BJ (cell line): Measurements from ENCODE around the gene PCDHGB4. TPM values are rescaled to one million over a fixed set of nuclear protein-coding genes. Genes with fewer than 3 reads are reported as not detected.
"Not testable (repeated sequence)": the region's sequence is repeated elsewhere in the genome, so short reads cannot be mapped to it uniquely, and the experiment has no call there.

Experiments used
- CTCF ChIA-PET: fragments of 350-600 bp; formaldehyde crosslinking; extraction: SDS; loops from one replicate; lab custom pipeline; 2021; ENCODE audit warnings: antibody characterized with exemption, inconsistent platforms; lab: Yijun Ruan, JAX
- POLR2A ChIA-PET: fragments of 300-600 bp; sonication (Branson Sonifier 250); formaldehyde crosslinking; extraction: SDS; loops from one replicate; lab custom pipeline; 2021; ENCODE audit warnings: antibody characterized with exemption; lab: Charles Lee
- DNase-seq: peaks from one replicate; pipeline ENCODE4 v3.0.0-alpha.2; 2011; ENCODE audit warnings: low read depth
- H3K27me3 ChIP-seq: 2 replicates; pipeline ENCODE4 v1.6.0; 2011; ENCODE audit warnings: low read length; ENCODE audit not compliant: control insufficient read depth, insufficient read depth
- H3K36me3 ChIP-seq: 2 replicates; pipeline ENCODE4 v1.5.1; 2011; ENCODE audit warnings: low read length; ENCODE audit not compliant: control insufficient read depth, insufficient read depth
- H3K4me3 ChIP-seq: 2 replicates; pipeline ENCODE4 v1.5.1; 2011; ENCODE audit warnings: low read depth, mild to moderate bottlenecking, control low read depth, low read length
- polyA plus RNA-seq: library from polyadenylated mRNA; depleted of rRNA; stranded (reverse); fragments of >200 nt; gene quantifications from 2 replicates; pipeline ENCODE4 v1.2.3, GENCODE V29; 2011
- TF ChIP-seq, protein P1 (sequence below): IDR thresholded peaks from 2 replicates; pipeline ENCODE4 v1.5.1; 2011; ENCODE audit warnings: low read depth, mild to moderate bottlenecking, control low read depth, inconsistent platforms, low read length, moderate library complexity; ENCODE audit not compliant: insufficient read depth

PCDHGB4 gene
- polyA plus RNA-seq, 1 experiment, result 11.8 TPM

DNA sequence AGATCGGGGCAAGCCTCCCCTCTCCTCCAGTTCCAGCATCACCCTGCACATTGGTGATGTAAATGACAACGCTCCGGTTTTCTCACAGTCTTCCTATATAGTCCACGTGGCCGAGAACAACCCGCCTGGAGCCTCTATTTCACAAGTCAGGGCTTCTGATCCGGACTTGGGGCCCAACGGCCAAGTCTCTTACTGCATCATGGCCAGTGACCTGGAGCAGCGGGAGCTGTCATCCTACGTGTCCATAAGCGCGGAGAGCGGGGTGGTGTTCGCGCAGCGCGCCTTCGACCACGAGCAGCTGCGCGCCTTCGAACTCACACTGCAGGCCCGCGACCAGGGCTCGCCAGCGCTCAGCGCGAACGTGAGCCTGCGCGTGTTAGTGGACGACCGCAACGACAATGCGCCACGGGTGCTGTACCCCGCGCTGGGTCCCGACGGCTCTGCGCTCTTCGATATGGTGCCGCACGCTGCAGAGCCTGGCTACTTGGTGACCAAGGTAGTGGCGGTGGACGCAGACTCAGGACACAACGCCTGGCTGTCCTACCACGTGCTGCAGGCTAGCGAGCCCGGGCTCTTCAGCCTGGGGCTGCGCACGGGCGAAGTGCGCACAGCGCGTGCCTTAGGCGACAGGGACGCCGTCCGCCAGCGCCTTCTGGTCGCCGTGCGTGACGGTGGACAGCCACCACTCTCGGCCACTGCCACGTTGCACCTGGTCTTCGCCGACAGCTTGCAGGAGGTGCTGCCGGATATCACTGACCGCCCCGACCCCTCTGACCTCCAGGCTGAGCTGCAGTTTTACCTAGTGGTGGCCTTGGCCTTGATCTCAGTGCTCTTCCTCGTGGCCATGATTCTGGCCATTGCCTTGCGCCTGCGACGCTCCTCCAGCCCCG is 1.9 kb downstream of the PCDHGB4 start:
- TF ChIP-seq, protein P1, sequence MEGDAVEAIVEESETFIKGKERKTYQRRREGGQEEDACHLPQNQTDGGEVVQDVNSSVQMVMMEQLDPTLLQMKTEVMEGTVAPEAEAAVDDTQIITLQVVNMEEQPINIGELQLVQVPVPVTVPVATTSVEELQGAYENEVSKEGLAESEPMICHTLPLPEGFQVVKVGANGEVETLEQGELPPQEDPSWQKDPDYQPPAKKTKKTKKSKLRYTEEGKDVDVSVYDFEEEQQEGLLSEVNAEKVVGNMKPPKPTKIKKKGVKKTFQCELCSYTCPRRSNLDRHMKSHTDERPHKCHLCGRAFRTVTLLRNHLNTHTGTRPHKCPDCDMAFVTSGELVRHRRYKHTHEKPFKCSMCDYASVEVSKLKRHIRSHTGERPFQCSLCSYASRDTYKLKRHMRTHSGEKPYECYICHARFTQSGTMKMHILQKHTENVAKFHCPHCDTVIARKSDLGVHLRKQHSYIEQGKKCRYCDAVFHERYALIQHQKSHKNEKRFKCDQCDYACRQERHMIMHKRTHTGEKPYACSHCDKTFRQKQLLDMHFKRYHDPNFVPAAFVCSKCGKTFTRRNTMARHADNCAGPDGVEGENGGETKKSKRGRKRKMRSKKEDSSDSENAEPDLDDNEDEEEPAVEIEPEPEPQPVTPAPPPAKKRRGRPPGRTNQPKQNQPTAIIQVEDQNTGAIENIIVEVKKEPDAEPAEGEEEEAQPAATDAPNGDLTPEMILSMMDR, result no peak
- Histone ChIP-seq H3K4me3 (no peak overlapping the region), H3K27me3 (no peaks in the 10 kb centered on the region), H3K36me3 (peaks cover 2% of the 10 kb centered on the region; the same call in 1 of the 2 replicates)
- POLR2A ChIA-PET, result no interaction called here
- CTCF ChIA-PET, result interaction anchor here (1.0 to 4.7 kb wide), 9 partner anchors 12 to 175 kb away, joined by 3 to 19 read pairs (median 6); partner anchors contain the start of genes PCDHGA10, PCDHGA12, PCDHGA6 and PCDHGB3
- no peak for DNase-seq

DNA sequence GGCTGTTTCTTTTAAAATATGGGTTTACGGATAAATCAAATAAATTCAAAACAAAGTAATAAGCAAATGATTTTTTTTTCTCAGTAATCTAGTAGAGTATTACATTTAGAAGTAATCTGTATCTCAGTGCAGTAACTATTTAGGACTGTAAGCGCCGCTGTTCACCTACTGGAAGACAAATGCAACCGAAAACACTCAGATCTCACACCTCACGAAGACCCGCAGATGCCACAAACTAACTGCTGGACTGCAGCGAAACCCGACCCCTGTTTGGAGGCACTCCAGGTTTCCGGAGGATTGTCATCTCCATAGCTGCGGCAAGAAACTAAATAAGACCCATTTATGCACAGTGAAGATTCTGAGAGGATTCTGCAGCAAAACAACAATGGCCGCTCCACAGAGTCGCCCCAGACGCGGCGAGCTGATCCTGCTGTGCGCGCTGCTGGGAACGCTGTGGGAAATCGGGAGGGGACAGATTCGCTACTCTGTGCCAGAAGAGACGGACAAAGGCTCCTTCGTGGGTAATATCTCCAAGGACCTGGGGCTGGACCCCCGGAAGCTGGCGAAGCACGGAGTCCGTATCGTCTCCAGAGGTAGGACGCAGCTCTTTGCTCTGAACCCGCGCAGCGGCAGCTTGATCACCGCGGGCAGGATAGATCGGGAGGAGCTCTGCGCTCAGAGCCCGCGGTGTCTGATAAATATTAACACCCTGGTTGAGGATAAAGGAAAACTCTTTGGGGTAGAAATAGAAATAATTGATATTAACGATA is 5.1 kb downstream of the PCDHGB4 start, which contains the start of gene PCDHGA8:
PCDHGA8 (plus strand) TSS at position 205 of the 770 bp plus-strand sequence; CDS start at position 386, 181 bp downstream.
- 0 out of 2 replicates have a peak, but pooled peaks cover 2% of the 10 kb centered on the region for H3K36me3 ChIP-seq
- ChIA-PET CTCF (interaction anchor here (0.6 to 4.7 kb wide), 10 partner anchors 20 to 171 kb away, joined by 3 to 19 read pairs (median 4); partner anchors contain the start of genes PCDHGA1, PCDHGA10, PCDHGA11 and PCDHGA4), POLR2A (interaction anchor here (0.9 kb wide), 1 partner anchor 168 kb away, joined by 3 read pairs; no protein-coding TSS in a partner anchor)
- TF ChIP-seq, protein P1, result 0 out of 2 replicates have a peak, but pooled peaks have one; percentile 18
- DNase-seq, result no peak
- H3K4me3 ChIP-seq, result peak within 1 kb of the TSS; percentile 14; the same call in 1 of the 2 replicates
- H3K27me3 ChIP-seq, result no peaks in the 10 kb centered on the region

- Histone ChIP-seq H3K36me3 (0 out of 2 replicates have a peak, but pooled peaks cover 2% of the 10 kb centered on the region), H3K27me3 (no peaks in the 10 kb centered on the region), H3K4me3 (no peak overlapping the region)
- CTCF ChIA-PET, result interaction anchor here (0.6 to 4.7 kb wide), 7 partner anchors 20 to 171 kb away, joined by 3 to 19 read pairs (median 4); partner anchors contain the start of genes PCDHGA1, PCDHGA10, PCDHGA11 and PCDHGA4
- POLR2A ChIA-PET, result interaction anchor here (0.9 kb wide), 1 partner anchor 168 kb away, joined by 3 read pairs; no protein-coding TSS in a partner anchor
- TF ChIP-seq, protein P1, result no peak
- DNase-seq, result no peak
Observed at GRCh38 chr5:141393267-141393666, 5.8 kb downstream of the PCDHGB4 start.

- CTCF ChIA-PET, result interaction anchor here (0.6 to 4.7 kb wide), 7 partner anchors 18 to 170 kb away, joined by 3 to 28 read pairs (median 5); partner anchors contain the start of genes PCDHGA10 and PCDHGB3
- H3K36me3 ChIP-seq, H3K27me3 ChIP-seq, H3K4me3 ChIP-seq, DNase-seq, POLR2A ChIA-PET: not testable (repeated sequence)
Observed at GRCh38 chr5:141394401-141395187, 7.1 kb downstream of the PCDHGB4 start.
